B cell (primary cell): Measurements from ENCODE around the gene TBC1D14.

Experiments used
- EZH2 ChIP-seq: IDR thresholded peaks from 2 replicates; pipeline ENCODE4 v1.6.1; 2012; ENCODE audit warnings: borderline replicate concordance, low read depth, mild to moderate bottlenecking, moderate library complexity, low read length; ENCODE audit not compliant: insufficient read depth, poor library complexity, severe bottlenecking
- TF ChIP-seq, protein P1 (sequence below): fragments of 200-600 bp; IDR thresholded peaks from one replicate; pipeline ENCODE4 v1.8.0; 2022; ENCODE audit warnings: antibody characterized with exemption, mild to moderate bottlenecking

DNA sequence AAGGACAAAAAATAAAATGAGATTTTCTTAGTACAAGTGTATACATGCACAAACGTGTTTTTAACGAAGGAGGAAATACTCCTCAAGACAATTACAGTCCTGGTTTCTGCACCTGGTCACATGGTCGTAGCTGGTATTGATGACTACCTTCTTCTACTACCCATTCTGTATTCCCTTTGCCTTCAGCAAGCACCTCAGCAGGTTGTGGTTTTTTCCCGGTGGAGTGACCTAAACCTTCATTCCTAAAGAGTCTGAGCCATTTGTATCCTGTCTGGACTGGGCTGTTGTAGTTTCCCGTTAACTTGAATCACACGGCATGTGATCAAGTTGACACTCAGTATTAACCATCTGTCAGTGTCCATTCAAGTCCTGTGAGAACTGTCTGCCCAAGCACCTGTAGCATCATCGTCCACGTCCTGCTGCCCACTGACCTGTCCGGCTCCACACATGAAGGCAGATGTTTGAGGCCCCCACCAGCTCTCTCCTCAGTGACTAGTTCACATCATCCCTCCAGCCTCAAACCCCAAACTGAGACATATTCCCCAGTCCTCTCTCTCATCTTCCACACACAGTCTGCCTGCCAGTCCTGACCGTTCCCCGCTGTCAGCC lies 31.1 kb upstream of the TBC1D14 start:
- TF ChIP-seq, protein P1, sequence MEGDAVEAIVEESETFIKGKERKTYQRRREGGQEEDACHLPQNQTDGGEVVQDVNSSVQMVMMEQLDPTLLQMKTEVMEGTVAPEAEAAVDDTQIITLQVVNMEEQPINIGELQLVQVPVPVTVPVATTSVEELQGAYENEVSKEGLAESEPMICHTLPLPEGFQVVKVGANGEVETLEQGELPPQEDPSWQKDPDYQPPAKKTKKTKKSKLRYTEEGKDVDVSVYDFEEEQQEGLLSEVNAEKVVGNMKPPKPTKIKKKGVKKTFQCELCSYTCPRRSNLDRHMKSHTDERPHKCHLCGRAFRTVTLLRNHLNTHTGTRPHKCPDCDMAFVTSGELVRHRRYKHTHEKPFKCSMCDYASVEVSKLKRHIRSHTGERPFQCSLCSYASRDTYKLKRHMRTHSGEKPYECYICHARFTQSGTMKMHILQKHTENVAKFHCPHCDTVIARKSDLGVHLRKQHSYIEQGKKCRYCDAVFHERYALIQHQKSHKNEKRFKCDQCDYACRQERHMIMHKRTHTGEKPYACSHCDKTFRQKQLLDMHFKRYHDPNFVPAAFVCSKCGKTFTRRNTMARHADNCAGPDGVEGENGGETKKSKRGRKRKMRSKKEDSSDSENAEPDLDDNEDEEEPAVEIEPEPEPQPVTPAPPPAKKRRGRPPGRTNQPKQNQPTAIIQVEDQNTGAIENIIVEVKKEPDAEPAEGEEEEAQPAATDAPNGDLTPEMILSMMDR: no peak
- TF ChIP-seq EZH2: no peak
